NCI-H524 treated with DMSO at 0.1 percent for 48 hours (cell line): Measurements from ENCODE around the gene ANKZF1.
"Not testable (repeated sequence)": the region's sequence is repeated elsewhere in the genome, so short reads cannot be mapped to it uniquely, and the experiment has no call there.

Experiments used
- DNase-seq: peaks from one replicate; lab custom pipeline; 2025; lab: John Stamatoyannopoulos, UW

ANKZF1 gene

GRCh38 chr2:219254590-219255201 lies 25.1 kb downstream of the ANKZF1 start:
- DNase-seq: no peak

GRCh38 chr2:219258942-219259341 lies 29.3 kb downstream of the ANKZF1 start:
- not testable (repeated sequence) for DNase-seq

GRCh38 chr2:219261024-219261855 lies 31.6 kb downstream of the ANKZF1 start:
- DNase-seq: no peak

- no peak for DNase-seq
These were observed 36.6 kb downstream of the ANKZF1 start for GRCh38 chr2:219266232-219266631.

GRCh38 chr2:219266886-219267285 lies 37.3 kb downstream of the ANKZF1 start:
- DNase-seq: no peak

- no peak for DNase-seq
These were observed 38.7 kb downstream of the ANKZF1 start for GRCh38 chr2:219268294-219268693.

- no peak for DNase-seq
These were observed 39.9 kb downstream of the ANKZF1 start for GRCh38 chr2:219269362-219270054.

GRCh38 chr2:219270055-219270372 lies 40.4 kb downstream of the ANKZF1 start:
- DNase-seq: no peak

GRCh38 chr2:219271021-219271420 lies 41.4 kb downstream of the ANKZF1 start:
- no peak for DNase-seq

GRCh38 chr2:219272356-219272755 lies 42.8 kb downstream of the ANKZF1 start:
- no peak for DNase-seq

GRCh38 chr2:219272995-219273394 lies 43.4 kb downstream of the ANKZF1 start:
- DNase-seq: no peak

- DNase-seq: no peak
These were observed 44.3 kb downstream of the ANKZF1 start for GRCh38 chr2:219273937-219274336.

- DNase-seq: no peak
These were observed 44.8 kb downstream of the ANKZF1 start for GRCh38 chr2:219274361-219274921.

GRCh38 chr2:219277703-219278654 lies 48.4 kb downstream of the ANKZF1 start:
- DNase-seq: no peak

GRCh38 chr2:219278655-219279150 lies 49.1 kb downstream of the ANKZF1 start:
- no peak for DNase-seq

- peak; percentile 61 for DNase-seq
These were observed 49.7 kb downstream of the ANKZF1 start, which contains the start of gene DNAJB2 for GRCh38 chr2:219279151-219279915. Gene DNAJB2, plus strand, starts transcription at chr2:219279366. Its CDS starts 468 bp downstream, at chr2:219279834.

GRCh38 chr2:219279916-219280516 lies 50.4 kb downstream of the ANKZF1 start:
- DNase-seq: no peak

GRCh38 chr2:219280651-219281050 lies 51.0 kb downstream of the ANKZF1 start:
- DNase-seq: no peak

GRCh38 chr2:219281588-219281987 lies 52.0 kb downstream of the ANKZF1 start:
- DNase-seq: no peak

GRCh38 chr2:219282375-219282774 lies 52.8 kb downstream of the ANKZF1 start:
- no peak for DNase-seq
